ENCODE measurements around the gene BMF.

DNA sequence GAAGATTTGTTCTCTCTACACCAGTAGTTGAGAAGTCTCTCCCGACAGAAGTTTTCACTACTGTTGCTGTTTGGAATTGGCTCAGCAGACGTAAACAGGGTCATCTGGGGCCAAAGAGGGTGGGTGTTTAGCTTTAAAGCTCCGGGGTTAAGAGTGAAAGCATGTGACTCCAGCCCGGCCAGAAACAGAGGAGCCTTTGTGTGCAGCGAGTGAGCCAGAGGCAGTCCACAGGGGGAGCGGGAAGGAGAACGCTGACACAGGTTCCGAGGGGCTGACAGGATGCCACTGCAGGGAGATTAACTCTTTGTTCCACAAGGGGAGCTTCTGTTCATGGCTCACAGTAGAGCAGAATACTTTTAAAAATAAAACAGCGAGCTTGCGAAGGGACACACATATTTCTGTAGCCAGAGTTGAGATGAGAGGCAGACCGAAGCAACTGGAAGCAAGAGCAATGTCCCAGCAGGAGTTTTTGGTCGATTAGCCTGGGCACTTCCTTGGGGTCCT is 26.9 kb downstream of the BMF start:
- TF ChIP-seq CTCF (IDR thresholded peaks at IDR 0.05): no peak
- TF ChIP-seq POLR2AphosphoS5 (IDR thresholded peaks at IDR 0.05): peak; percentile 68

Data from prostate gland (tissue), 2 donors.